HepG2 (cell line): ENCODE data around the gene MMP19. TPM values are rescaled to one million over a fixed set of nuclear protein-coding genes. Genes with fewer than 3 reads are reported as not detected.

Source experiments
- ATAC-seq: fragments of 200-7000 bp; cut with Tn5 transposase; 3 replicates; pipeline ENCODE4 v1.9.1; 2020; ENCODE audit warnings: mild to moderate bottlenecking, moderate library complexity
- BruUV-seq: library from RNA; stranded (reverse); fragments of 400-500 nt; replicated peaks from 2 replicates; lab custom pipeline; 2021; lab: Mats Ljungman, UMichigan
- CTCF ChIA-PET: fragments of 300-600 bp; formaldehyde crosslinking; extraction: SDS; loops from one replicate; lab custom pipeline; 2021; ENCODE audit warnings: low total read pairs, inconsistent platforms, low intra/inter-chr PET ratio; lab: Yijun Ruan, JAX
- POLR2A ChIA-PET: fragments of 350-600 bp; sonication (Branson Sonifier 250); formaldehyde crosslinking; loops from one replicate; lab custom pipeline; 2020; ENCODE audit warnings: antibody characterized with exemption, inconsistent platforms; lab: Yijun Ruan, JAX
- DNase-seq: peaks from one replicate; pipeline ENCODE4 v3.0.0-alpha.2; 2015; ENCODE audit warnings: low spot score
- FAIRE-seq: peaks from 3 replicates; lab custom pipeline; 2011; peaks lifted over from hg19 to GRCh38; lab: Jason Lieb, UNC
- H2AFZ ChIP-seq: one replicate; pipeline ENCODE4 v1.6.1; 2011; ENCODE audit warnings: low read length, inconsistent platforms
- H3K27ac ChIP-seq: fragments of 300-600 bp; 3 replicates; pipeline ENCODE4 v1.8.0; 2011; ENCODE audit warnings: mixed run types, mild to moderate bottlenecking, mixed read lengths, low read length, inconsistent platforms; ENCODE audit not compliant: insufficient read depth; ENCODE audit errors: extremely low read length
- H3K27me3 ChIP-seq, 2 experiments: fragments of 200-600 bp in 1 of 2; 2 replicates in 1 of 2; 3 replicates in 1 of 2; pipeline versions ENCODE4 v1.6.0 to v1.8.0; 2011; ENCODE audit warnings: low read length in 2 of 2, mild to moderate bottlenecking in 2 of 2, moderate library complexity in 2 of 2, inconsistent platforms in 1 of 2; ENCODE audit not compliant: insufficient read depth in 2 of 2, control insufficient read depth in 1 of 2
- H3K36me3 ChIP-seq, 2 experiments: fragments of 200-600 bp in 1 of 2; replicated peaks in 1 of 2; 2 replicates in 1 of 2; 3 replicates in 1 of 2; pipeline versions ENCODE4 v1.5.1 to v1.8.0; 2011; ENCODE audit warnings: low read length in 2 of 2, inconsistent platforms in 1 of 2; ENCODE audit not compliant: insufficient read depth in 2 of 2, control insufficient read depth in 1 of 2
- H3K4me1 ChIP-seq: 2 replicates; pipeline ENCODE4 v1.5.1; 2012; ENCODE audit warnings: low read length, inconsistent platforms; ENCODE audit not compliant: insufficient read depth
- H3K4me2 ChIP-seq: 2 replicates; pipeline ENCODE4 v1.6.0; 2011; ENCODE audit warnings: low read depth, low read length, inconsistent platforms
- H3K4me3 ChIP-seq, 3 experiments: fragments of 200-600 bp in 1 of 3; sonication (generic), shearing (Covaris generic) in 1 of 3; replicated peaks in 1 of 3; 2 replicates each; pipeline ENCODE4 v1.5.1; 2011 to 2016; ENCODE audit warnings: low read length in 3 of 3, inconsistent platforms in 2 of 3, low read depth in 2 of 3, mild to moderate bottlenecking in 2 of 3, control low read depth in 1 of 3, mixed read lengths in 1 of 3; ENCODE audit not compliant: insufficient read depth in 1 of 3
- H3K79me2 ChIP-seq: one replicate; pipeline ENCODE4 v1.6.1; 2011; ENCODE audit warnings: low read length, inconsistent platforms; ENCODE audit not compliant: insufficient read depth
- H3K9ac ChIP-seq: 2 replicates; pipeline ENCODE4 v1.6.0; 2011; ENCODE audit warnings: mild to moderate bottlenecking, low read depth, low read length, inconsistent platforms; ENCODE audit not compliant: insufficient read depth
- H3K9me3 ChIP-seq: 2 replicates; pipeline ENCODE4 v1.5.1; 2012; ENCODE audit warnings: mild to moderate bottlenecking, low read length
- H4K20me1 ChIP-seq: 2 replicates; pipeline ENCODE4 v1.6.0; 2011; ENCODE audit warnings: inconsistent platforms, mild to moderate bottlenecking, low read length, moderate library complexity; ENCODE audit not compliant: insufficient read depth
- ARID3A ChIP-seq: IDR thresholded peaks from 2 replicates; pipeline ENCODE4 v1.6.1; 2012; ENCODE audit warnings: low read depth, low read length, improper control_type of control experiment
- CREB3 ChIP-seq: sonication (generic); formaldehyde crosslinking; IDR thresholded peaks from 2 replicates; pipeline ENCODE4 v1.5.0; 2020; ENCODE audit warnings: missing genetic modification reagents
- CSRNP1 ChIP-seq: sonication (generic); formaldehyde crosslinking; IDR thresholded peaks from 2 replicates; pipeline ENCODE4 v1.8.1; 2023; ENCODE audit warnings: mild to moderate bottlenecking, missing genetic modification reagents
- GMEB1 ChIP-seq: sonication (generic); formaldehyde crosslinking; IDR thresholded peaks from 2 replicates; pipeline ENCODE4 v1.5.1; 2020; ENCODE audit warnings: missing genetic modification reagents, mild to moderate bottlenecking, borderline replicate concordance
- HNF1A ChIP-seq, 2 experiments: sonication (generic) in 1 of 2; formaldehyde crosslinking in 1 of 2; IDR thresholded peaks; 2 replicates each; pipeline versions ENCODE4 v1.4.0 to v1.6.1; 2016 to 2020; ENCODE audit warnings: borderline replicate concordance in 1 of 2, low read depth in 1 of 2, mild to moderate bottlenecking in 1 of 2, missing genetic modification reagents in 1 of 2
- POLR2AphosphoS5 ChIP-seq: IDR thresholded peaks from 2 replicates; pipeline ENCODE4 v1.6.1; 2012; ENCODE audit warnings: low read depth, low read length
- TBL1XR1 ChIP-seq: fragments of 150-350 bp; IDR thresholded peaks from 2 replicates; pipeline ENCODE4 v1.6.1; 2014; ENCODE audit warnings: borderline replicate concordance, low read length; ENCODE audit not compliant: partially characterized antibody
- ZNF274 ChIP-seq: sonication (generic); formaldehyde crosslinking; IDR thresholded peaks from 2 replicates; pipeline ENCODE4 v1.5.1; 2020; ENCODE audit warnings: mild to moderate bottlenecking, missing genetic modification reagents
- ZNF432 ChIP-seq: sonication (generic); formaldehyde crosslinking; IDR thresholded peaks from 2 replicates; pipeline ENCODE4 v1.5.0; 2020; ENCODE audit warnings: missing genetic modification reagents, mild to moderate bottlenecking, borderline replicate concordance
- ZNF552 ChIP-seq: sonication (generic); formaldehyde crosslinking; IDR thresholded peaks from 2 replicates; pipeline ENCODE4 v1.9.0; 2022; ENCODE audit warnings: missing genetic modification reagents, mild to moderate bottlenecking, borderline replicate concordance
- WGBS: methylation state at CpG from one replicate; pipeline ENCODE4 v1.1.6; 2017; ENCODE audit warnings: low lambda C conversion rate; 5-methylcytosine and 5-hydroxymethylcytosine counted together
- in situ Hi-C: cut with HindIII; loops from 2 replicates; pipeline ENCODE4 v1.10.0; 2017; ENCODE audit warnings: low pct_unique_long_range_greater_than_20kb; ENCODE audit not compliant: extremely low pct_ligation_motif_present
- intact Hi-C: fragments of 100-400 bp; cut with micrococcal nuclease; formaldehyde crosslinking; loops from one replicate; pipeline ENCODE4 v1.10.0; 2022; ENCODE audit not compliant: unreplicated experiment
- polyA plus RNA-seq, 8 experiments: library from polyadenylated mRNA; depleted of rRNA in 3 of 8; stranded (reverse) in 7 of 8; unstranded in 1 of 8; fragments of >200 nt; fragmentation: Illumina TruSeq in 4 of 8; extraction: Trizol in 4 of 8; gene quantifications; 2 replicates each; pipeline versions ENCODE4 v1.2.1 to v1.2.3, GENCODE V29; 2011 to 2016; ENCODE audit warnings: low read depth in 4 of 8, missing spikeins in 1 of 8, mixed read lengths in 1 of 8; ENCODE audit not compliant: insufficient read depth in 1 of 8
- total RNA-seq, 5 experiments: library from RNA; depleted of rRNA; stranded (reverse); fragments of >200 nt; fragmentation: Illumina TruSeq; extraction: Trizol; gene quantifications; 2 replicates each; pipeline ENCODE4 v1.2.3, GENCODE V29; 2016; ENCODE audit warnings: low read depth in 1 of 5

The MMP19 gene
- total and polyA plus RNA-seq, 2 of the 13 experiments (the other 11 are each of a cell fraction or from before 2014, with no cell fraction given), result 0.07 to 0.08 TPM

GRCh38 chr12:55823419-55823818 lies 19.3 kb downstream of the MMP19 start:
- no peak overlapping the region for H2AFZ ChIP-seq
- no peaks in the 10 kb centered on the region for H3K9me3 ChIP-seq
- FAIRE-seq, result no peak
- H3K27ac ChIP-seq, result peak overlapping the region; percentile 55
- peak overlapping the region; percentile 59 for H3K4me2 ChIP-seq
- peak; percentile 65 for DNase-seq
- ChIA-PET POLR2A (interaction anchor here (0.7 to 1.7 kb wide), 2 partner anchors 10 to 103 kb away, joined by 3 to 6 read pairs; partner anchors contain the start of gene RDH5), CTCF (no interaction called here)
- peaks cover 12 to 22% of the 10 kb centered on the region in 2 experiments for H3K36me3 ChIP-seq
- H3K9ac ChIP-seq, result no peak overlapping the region
- H3K4me1 ChIP-seq, result peaks cover 78% of the 10 kb centered on the region
- H3K79me2 ChIP-seq, result peaks cover 31% of the 10 kb centered on the region
- no peaks in the 10 kb centered on the region for H4K20me1 ChIP-seq
- H3K4me3 ChIP-seq, result no peak overlapping the region
- 50% methylated on average over 4 of the region's 4 CpGs for WGBS
- intact Hi-C loops, result no loop called here
- ATAC-seq, result peak; percentile 51
- in situ Hi-C loops, result no loop called here
- H3K27me3 ChIP-seq, result no peaks in the 10 kb centered on the region
- no TSS peak for BruUV-seq
- TF ChIP-seq CSRNP1 (CRISPR knock-in tag) (no peak), ZNF432 (CRISPR knock-in tag) (no peak), POLR2AphosphoS5 (no peak), ARID3A (0 out of 2 replicates have a peak, but pooled peaks have one; percentile 51), HNF1A (IDR thresholded peaks at IDR 0.05; ENCODE audit: low read depth) (peak; percentile 69), HNF1A (CRISPR knock-in tag; IDR thresholded peaks at IDR 0.05; ENCODE audit: borderline replicate concordance) (peak; percentile 43; the same call in 1 of the 2 replicates), TBL1XR1 (no peak), GMEB1 (no peak), ZNF552 (CRISPR knock-in tag) (no peak), CREB3 (CRISPR knock-in tag) (no peak), ZNF274 (CRISPR knock-in tag) (no peak)
